HCT116 (cell line): ENCODE results near the gene SLA2. TPM values are rescaled to one million over a fixed set of nuclear protein-coding genes. Genes with fewer than 3 reads are reported as not detected.

ENCODE experiments used
- ATAC-seq: fragments of 200-7000 bp; cut with Tn5 transposase; 2 replicates; pipeline ENCODE4 v1.9.1; 2020; ENCODE audit warnings: mild to moderate bottlenecking, moderate library complexity
- BruUV-seq: library from RNA; stranded (reverse); fragments of 400-500 nt; replicated peaks from 2 replicates; lab custom pipeline; 2021; lab: Mats Ljungman, UMichigan
- CTCF ChIA-PET: fragments of 300-600 bp; sonication (Branson Sonifier 250); formaldehyde crosslinking; loops from one replicate; lab custom pipeline; 2021; ENCODE audit warnings: antibody characterized with exemption; lab: Charles Lee
- POLR2A ChIA-PET: fragments of 300-600, 350-600 bp; sonication (Branson Sonifier 250); formaldehyde crosslinking; loops from one replicate; lab custom pipeline; 2021; ENCODE audit warnings: antibody characterized with exemption; lab: Charles Lee
- RAD21 ChIA-PET, 2 experiments: fragments of 300-600 bp; sonication (Branson Sonifier 250); formaldehyde crosslinking; loops; one replicate each; lab custom pipeline; 2023; ENCODE audit warnings: low total read pairs in 2 of 2; ENCODE audit not compliant: uncharacterized antibody in 2 of 2, unreplicated experiment in 2 of 2, low non-redundant PET in 1 of 2; lab: Charles Lee
- DNase-seq: peaks from one replicate; pipeline ENCODE4 v3.0.0-alpha.2; 2010; ENCODE audit warnings: low read depth, low spot score
- H2AFZ ChIP-seq: fragments of 200-600 bp; shearing (Covaris generic), sonication (generic); 2 replicates; pipeline ENCODE4 v1.6.1; 2017; ENCODE audit warnings: low read depth, mixed run types, mixed read lengths, antibody characterized with exemption, low read length; ENCODE audit not compliant: poor library complexity, severe bottlenecking
- H3K27ac ChIP-seq: 2 replicates; pipeline ENCODE4 v1.5.1; 2012; ENCODE audit warnings: low read depth, low read length
- H3K27me3 ChIP-seq: fragments of 200-600 bp; sonication (generic); 2 replicates; pipeline ENCODE4 v1.6.1; 2016; ENCODE audit warnings: mixed run types, low read length, mixed read lengths; ENCODE audit not compliant: insufficient read depth
- H3K36me3 ChIP-seq, 2 experiments: fragments of 200-500 bp in 1 of 2; fragments of 200-600 bp in 1 of 2; sonication (Bioruptor generic) in 1 of 2; sonication (generic) in 1 of 2; 2 replicates each; pipeline versions ENCODE4 v1.5.1 to v1.6.1; 2014 to 2016; ENCODE audit warnings: low read length in 2 of 2, inconsistent platforms in 1 of 2, mixed read lengths in 1 of 2, mixed run types in 1 of 2; ENCODE audit not compliant: insufficient read depth in 2 of 2, control insufficient read depth in 1 of 2
- H3K4me1 ChIP-seq, 2 experiments: fragments of 200-600 bp in 1 of 2; sonication (generic) in 1 of 2; 2 replicates each; pipeline versions ENCODE4 v1.5.1 to v1.6.1; 2012 to 2017; ENCODE audit warnings: low read length in 2 of 2, inconsistent platforms in 1 of 2, mild to moderate bottlenecking in 1 of 2, mixed read lengths in 1 of 2, mixed run types in 1 of 2, moderate library complexity in 1 of 2; ENCODE audit not compliant: insufficient read depth in 2 of 2, control insufficient read depth in 1 of 2
- H3K4me2 ChIP-seq: fragments of 200-600 bp; sonication (generic); 2 replicates; pipeline ENCODE4 v1.6.1; 2017; ENCODE audit warnings: mixed run types, low read length, mixed read lengths
- H3K4me3 ChIP-seq, 2 experiments: fragments of 200-600 bp in 1 of 2; sonication (generic) in 1 of 2; replicated peaks in 1 of 2; 2 replicates each; pipeline ENCODE4 v1.5.1; 2011 to 2016; ENCODE audit warnings: low read length in 2 of 2, control low read depth in 1 of 2, low read depth in 1 of 2, mild to moderate bottlenecking in 1 of 2, mixed read lengths in 1 of 2, mixed run types in 1 of 2
- H3K79me2 ChIP-seq: fragments of 200-600 bp; sonication (generic); 2 replicates; pipeline ENCODE4 v1.6.1; 2017; ENCODE audit warnings: mild to moderate bottlenecking, mixed run types, low read length, moderate library complexity, mixed read lengths; ENCODE audit not compliant: insufficient read depth
- H3K9ac ChIP-seq: fragments of 200-600 bp; sonication (generic); 2 replicates; pipeline ENCODE4 v1.6.1; 2016; ENCODE audit warnings: low read length, mixed read lengths
- H3K9me2 ChIP-seq: fragments of 200-600 bp; sonication (generic), shearing (Covaris generic); 2 replicates; pipeline ENCODE4 v1.6.1; 2017; ENCODE audit warnings: mixed run types, mild to moderate bottlenecking, moderate library complexity; ENCODE audit not compliant: insufficient read depth
- H3K9me3 ChIP-seq, 2 experiments: fragments of 200-500 bp in 1 of 2; fragments of 200-600 bp in 1 of 2; sonication (Bioruptor generic) in 1 of 2; sonication (generic) in 1 of 2; 2 replicates each; pipeline ENCODE4 v1.6.1; 2014 to 2017; ENCODE audit warnings: low read length in 2 of 2, mixed read lengths in 2 of 2, inconsistent platforms in 1 of 2, low read depth in 1 of 2, mild to moderate bottlenecking in 1 of 2, mixed run types in 1 of 2, moderate library complexity in 1 of 2; ENCODE audit not compliant: control insufficient read depth in 1 of 2, insufficient read depth in 1 of 2
- H4K20me1 ChIP-seq: fragments of 200-600 bp; sonication (generic), shearing (Covaris generic); 2 replicates; pipeline ENCODE4 v1.6.1; 2017; ENCODE audit warnings: mixed run types, mild to moderate bottlenecking, moderate library complexity; ENCODE audit not compliant: insufficient read depth
- CTCF ChIP-seq, 3 experiments: fragments of 200-600 bp in 1 of 3; sonication (generic) in 1 of 3; IDR thresholded peaks in 2 of 3; conservative IDR thresholded peaks in 1 of 3; 2 replicates each; pipeline ENCODE4 v1.5.1; 2012 to 2017; ENCODE audit warnings: low read depth in 2 of 3, low read length in 2 of 3, antibody characterized with exemption in 1 of 3, borderline replicate concordance in 1 of 3, control low read depth in 1 of 3, mild to moderate bottlenecking in 1 of 3, mixed read lengths in 1 of 3, mixed run types in 1 of 3, moderate library complexity in 1 of 3; ENCODE audit not compliant: insufficient read depth in 1 of 3
- EGR1 ChIP-seq: IDR thresholded peaks from 2 replicates; pipeline ENCODE4 v1.6.1; 2012; ENCODE audit warnings: low read depth
- EZH2 ChIP-seq: fragments of 200-600 bp; sonication (generic); IDR thresholded peaks from 2 replicates; pipeline ENCODE4 v1.6.1; 2017; ENCODE audit warnings: antibody characterized with exemption, mixed run types
- POLR2A ChIP-seq: IDR thresholded peaks from 2 replicates; pipeline ENCODE4 v1.7.0; 2011; ENCODE audit warnings: borderline replicate concordance; ENCODE audit not compliant: insufficient read depth, insufficient read length; ENCODE audit errors: extremely low read depth
- REST ChIP-seq: IDR thresholded peaks from 2 replicates; pipeline ENCODE4 v1.6.1; 2012; ENCODE audit warnings: low read depth
- SIN3A ChIP-seq: IDR thresholded peaks from 2 replicates; pipeline ENCODE4 v1.6.1; 2012; ENCODE audit warnings: low read depth
- SRF ChIP-seq: IDR thresholded peaks from 2 replicates; pipeline ENCODE4 v1.6.1; 2012; ENCODE audit warnings: low read depth
- YY1 ChIP-seq: IDR thresholded peaks from 2 replicates; pipeline ENCODE4 v1.6.1; 2011; ENCODE audit warnings: low read length, low read depth, moderate library complexity, mild to moderate bottlenecking; ENCODE audit not compliant: insufficient replicate concordance; ENCODE audit errors: extremely low read depth
- intact Hi-C: fragments of 100-400 bp; cut with micrococcal nuclease; formaldehyde crosslinking; loops from 2 replicates; pipeline ENCODE4 v1.10.0; 2022
- total RNA-seq: library from RNA; stranded (reverse); gene quantifications from one replicate; pipeline ENCODE4 v1.2.1, GENCODE V29; 2021; ENCODE audit not compliant: unreplicated experiment

Gene SLA2
- total RNA-seq, 1 experiment from 2014 or later = 0.12 TPM

GRCh38 chr20:36582821-36583220, 63.2 kb downstream of the SLA2 start:
- Histone ChIP-seq H3K9ac (no peak overlapping the region), H3K9me2 (no peaks in the 10 kb centered on the region), H3K36me3 (peaks cover 4 to 9% of the 10 kb centered on the region in 2 experiments), H3K27ac (no peak overlapping the region), H2AFZ (no peak overlapping the region), H3K4me2 (no peak overlapping the region), H3K27me3 (no peaks in the 10 kb centered on the region), H3K79me2 (no peaks in the 10 kb centered on the region), H4K20me1 (no peaks in the 10 kb centered on the region), H3K9me3 (no peaks in the 10 kb centered on the region), H3K4me3 (no peak overlapping the region), H3K4me1 (peaks cover 2 to 11% of the 10 kb centered on the region in 2 experiments; a peak in 3 of 4 replicates)
- no peak for TF ChIP-seq EGR1
- TF ChIP-seq YY1 = no peak
- TF ChIP-seq CTCF (IDR thresholded peaks at IDR 0.05 in 2 of 3, conservative IDR thresholded peaks at IDR 0.05 in 1 of 3; ENCODE audit: borderline replicate concordance in 1 of 3, insufficient read depth in 1 of 3, low read depth in 2 of 3, low read length in 2 of 3) = no peak
- TF ChIP-seq EZH2 = no peak
- TF ChIP-seq POLR2A = no peak
- TF ChIP-seq REST = no peak
- no peak for TF ChIP-seq SIN3A
- no peak for TF ChIP-seq SRF
- intact Hi-C loops = no loop called here
- ChIA-PET RAD21 (no interaction called here), CTCF (interaction anchor here (1.5 kb wide), 1 partner anchor 9 kb away, joined by 3 read pairs; no protein-coding TSS in a partner anchor), POLR2A (no interaction called here)
- ATAC-seq (no peak), DNase-seq (no peak)
- BruUV-seq = no TSS peak
